ENCODE measurements around the gene TAS1R1. TPM values are rescaled to one million over a fixed set of nuclear protein-coding genes. Genes with fewer than 3 reads are reported as not detected.
"Not testable (repeated sequence)": the region's sequence is repeated elsewhere in the genome, so short reads cannot be mapped to it uniquely, and the experiment has no call there.

TAS1R1 gene
- total RNA-seq, 1 experiment from 2014 or later: not detected

DNA sequence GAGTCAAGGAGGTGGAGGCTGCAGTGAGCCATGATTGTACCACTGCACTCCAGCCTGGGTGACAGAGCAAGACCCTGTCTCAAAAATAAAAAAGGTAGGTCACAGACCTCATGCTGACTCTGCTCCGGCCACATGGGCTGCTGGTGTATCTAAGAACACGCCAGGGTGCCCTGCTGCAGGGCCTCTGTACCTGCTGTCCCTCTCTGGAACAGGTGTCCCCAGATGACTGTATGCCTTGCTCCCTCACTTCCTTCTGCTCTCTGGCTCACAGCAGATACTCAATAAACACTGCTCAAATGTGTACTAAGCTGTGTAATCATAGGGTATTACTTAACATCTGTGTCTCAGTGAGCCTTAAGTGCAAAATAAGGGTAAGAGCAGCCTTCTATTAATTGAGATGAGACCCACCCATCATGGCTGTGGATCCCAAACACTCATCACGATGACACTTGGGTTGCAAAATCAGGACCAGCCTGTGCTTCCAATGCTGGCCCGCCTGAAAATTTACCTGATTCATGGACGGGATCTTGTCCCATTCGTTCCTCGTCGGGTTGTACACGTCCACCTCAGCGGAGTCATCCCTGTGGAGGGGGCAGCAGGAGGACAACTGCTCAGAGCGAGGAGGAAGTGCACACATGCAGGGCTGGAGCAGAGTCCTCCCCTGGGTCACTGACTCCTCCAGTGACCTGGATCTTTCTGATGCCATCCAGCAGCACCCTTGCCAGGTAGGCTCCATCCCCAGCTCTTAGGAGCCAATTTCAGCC, 40.1 kb downstream of the TAS1R1 start:
- in situ Hi-C loops (cut with HindIII; ENCODE audit: low pct_unique_long_range_greater_than_20kb, low sequenced_read_pairs): no loop called here
- no peak for DNase-seq (ENCODE audit: low read depth, low spot score)

DNA sequence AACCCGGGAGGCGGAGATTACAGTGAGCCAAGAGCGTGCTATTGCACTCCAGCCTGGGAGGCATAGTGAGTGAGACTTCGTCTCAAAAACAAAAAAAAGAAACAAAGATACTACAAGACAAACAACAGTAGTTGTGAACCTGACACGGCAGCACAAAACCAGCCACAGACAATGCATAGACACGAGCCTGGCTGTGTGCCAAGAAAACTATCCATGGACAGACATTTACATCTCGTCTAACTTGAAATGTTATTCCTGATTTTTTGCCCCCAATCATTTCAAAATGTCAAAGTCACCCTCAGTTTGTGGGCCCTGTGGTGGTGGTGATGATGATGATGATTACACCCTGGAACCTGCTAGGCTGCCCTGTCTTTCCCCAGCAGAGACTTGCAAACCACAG, 41.2 kb downstream of the TAS1R1 start:
- DNase-seq (ENCODE audit: low read depth, low spot score): no peak
- in situ Hi-C loops (cut with HindIII; ENCODE audit: low pct_unique_long_range_greater_than_20kb, low sequenced_read_pairs): no loop called here

DNA sequence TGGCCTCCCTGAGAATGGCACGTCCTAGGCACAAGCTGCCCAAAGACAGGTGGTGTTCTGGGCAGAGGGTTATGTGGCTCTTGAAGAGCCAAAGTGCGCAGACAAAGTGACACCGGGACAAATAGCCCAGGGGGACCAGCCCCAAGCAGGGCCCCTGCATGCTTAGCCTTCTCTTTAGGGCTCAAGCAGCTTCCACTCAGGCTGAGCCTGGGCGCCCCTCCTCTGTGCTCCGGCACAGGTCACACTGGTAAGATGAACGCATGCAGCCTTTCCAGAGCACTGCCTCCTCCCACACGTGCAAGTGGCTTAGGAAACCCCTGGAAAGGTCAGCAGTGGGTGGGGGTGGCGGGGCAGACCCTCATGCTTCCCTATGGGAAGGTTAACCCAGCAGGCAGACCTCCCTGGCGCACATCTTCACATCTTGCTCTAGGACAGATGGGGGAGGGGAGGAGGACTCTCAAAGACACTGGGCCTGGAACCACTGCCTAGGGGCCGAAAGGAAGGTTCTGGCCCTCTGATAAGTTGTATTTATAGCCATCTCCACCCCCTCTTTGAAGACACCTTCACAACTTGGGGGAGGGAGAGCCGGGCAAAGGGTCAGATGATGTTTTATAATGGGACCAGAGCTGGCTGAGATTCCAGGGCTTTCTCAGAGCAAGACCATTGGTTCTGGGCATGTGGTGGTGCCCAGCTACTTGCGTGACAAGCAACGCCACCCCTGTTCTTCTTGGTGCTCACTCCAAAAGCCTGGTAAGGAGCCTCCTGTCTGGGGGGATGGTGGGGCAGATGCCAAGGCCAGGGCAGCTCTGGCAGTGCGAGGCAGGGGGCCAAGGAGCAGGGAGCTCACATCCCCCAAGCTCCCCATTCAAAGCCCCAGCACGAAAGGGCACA, 42.0 kb downstream of the TAS1R1 start:
- no peak for DNase-seq (ENCODE audit: low read depth, low spot score)
- in situ Hi-C loops (cut with HindIII; ENCODE audit: low pct_unique_long_range_greater_than_20kb, low sequenced_read_pairs): no loop called here

DNA sequence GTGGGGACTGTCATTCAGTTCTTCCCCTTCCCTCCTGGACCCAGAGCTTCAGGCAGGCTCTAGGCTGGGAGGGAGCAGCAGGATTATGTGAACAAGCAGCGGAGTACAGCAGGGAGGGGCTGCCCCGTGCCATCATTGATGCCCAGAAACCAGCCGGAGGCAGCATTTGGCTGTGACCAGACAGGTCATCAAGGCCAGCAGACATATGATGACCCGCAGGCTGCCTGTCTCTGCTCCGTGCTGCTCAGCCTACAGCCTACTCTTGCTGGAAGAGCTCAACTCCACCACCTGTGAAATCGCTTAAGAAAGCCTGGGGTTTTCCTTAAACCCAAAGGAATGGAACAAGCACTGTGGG, 42.6 kb downstream of the TAS1R1 start:
- in situ Hi-C loops (cut with HindIII; ENCODE audit: low pct_unique_long_range_greater_than_20kb, low sequenced_read_pairs): no loop called here
- no peak for DNase-seq (ENCODE audit: low read depth, low spot score)

DNA sequence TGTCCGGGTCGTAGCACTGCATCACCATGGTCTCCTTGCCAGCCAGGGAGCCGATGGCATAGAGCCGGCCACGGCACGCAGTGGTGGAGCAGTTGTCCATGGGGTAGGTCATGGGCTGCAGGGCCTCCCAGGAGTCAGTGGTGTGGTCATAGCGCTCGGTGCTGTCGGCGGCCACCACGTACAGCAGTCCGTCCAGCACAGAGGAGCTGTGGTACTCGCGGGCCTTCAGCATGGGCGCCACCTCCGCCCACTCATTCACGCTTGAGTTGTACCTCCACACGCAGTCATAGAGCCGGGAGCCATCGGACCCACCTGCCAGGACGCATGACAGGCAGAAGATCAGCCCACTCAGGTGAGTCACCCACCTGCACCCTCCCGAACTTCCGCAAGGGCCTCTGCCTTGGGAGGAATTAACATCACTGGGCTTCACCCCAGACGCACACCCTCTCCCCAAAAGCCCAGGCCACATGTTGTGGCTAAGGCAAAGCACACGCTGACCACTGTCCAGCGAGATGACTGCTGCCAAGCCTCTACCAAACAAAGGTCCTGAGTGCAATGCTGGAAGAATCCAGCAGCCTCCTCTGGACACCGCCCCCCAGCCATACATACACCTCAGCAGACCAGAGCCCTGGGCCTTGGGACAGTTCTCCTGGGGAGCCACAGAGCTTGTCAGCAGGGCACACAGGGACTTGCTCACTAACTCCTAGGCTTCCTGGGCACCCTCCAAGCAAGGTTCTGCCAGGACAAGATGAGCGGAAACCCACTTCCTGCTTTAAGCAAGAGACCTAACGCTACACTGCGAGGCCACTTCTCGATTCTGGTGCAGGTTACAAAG, 44.3 kb downstream of the TAS1R1 start:
- in situ Hi-C loops (cut with HindIII; ENCODE audit: low pct_unique_long_range_greater_than_20kb, low sequenced_read_pairs): no loop called here
- no peak for DNase-seq (ENCODE audit: low read depth, low spot score)

DNA sequence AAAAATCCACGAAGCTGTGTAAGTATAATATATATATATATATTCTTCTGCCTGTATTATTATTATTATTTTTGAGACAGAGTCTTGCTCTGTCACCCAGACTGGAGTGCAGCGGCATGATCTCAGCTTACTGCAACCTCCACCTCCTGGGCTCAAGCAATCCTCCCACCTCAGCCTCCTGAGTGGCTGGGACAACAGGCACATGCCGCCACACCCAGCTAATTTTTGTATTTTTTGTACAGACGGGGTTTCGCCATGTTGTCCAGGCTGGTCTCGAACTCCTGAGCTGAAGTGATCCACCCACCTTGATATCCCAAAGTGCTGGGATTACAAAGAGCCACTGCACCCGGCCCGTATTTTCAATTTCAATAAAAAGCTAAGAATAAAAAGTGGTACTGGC, 44.9 kb downstream of the TAS1R1 start:
- DNase-seq (ENCODE audit: low read depth, low spot score); in situ Hi-C loops (cut with HindIII; ENCODE audit: low pct_unique_long_range_greater_than_20kb, low sequenced_read_pairs): not testable (repeated sequence)

DNA sequence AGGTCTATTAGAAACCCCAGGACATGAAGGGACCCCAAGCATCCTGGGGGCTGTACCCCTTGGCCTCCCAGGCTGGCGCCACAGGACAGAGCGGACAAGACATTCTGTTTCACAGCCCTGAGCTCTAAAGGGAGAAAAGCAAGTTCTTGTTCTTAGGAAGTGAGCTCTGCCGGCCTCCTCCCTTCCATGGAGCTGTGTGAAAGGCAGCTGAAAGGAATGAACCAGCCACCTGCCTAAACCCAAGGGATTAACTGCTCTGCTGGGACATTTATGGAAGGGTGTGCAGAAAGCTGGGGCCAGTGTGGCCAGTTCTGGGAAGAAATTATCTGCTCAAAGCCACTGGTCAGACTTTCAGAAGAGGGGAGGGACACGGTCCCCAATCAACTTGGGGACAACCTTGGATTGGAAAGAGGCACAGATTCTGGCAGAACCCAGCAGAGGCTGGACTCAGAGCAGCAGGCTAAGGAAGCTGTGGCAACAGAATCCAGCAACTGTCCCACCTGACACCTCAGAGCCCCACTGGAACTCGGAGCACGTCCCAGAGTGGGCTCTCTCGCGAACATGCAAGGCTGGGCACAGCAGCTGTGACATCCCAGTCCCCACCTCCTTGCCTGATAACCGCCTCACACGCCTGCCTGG, 45.4 kb downstream of the TAS1R1 start:
- in situ Hi-C loops (cut with HindIII; ENCODE audit: low pct_unique_long_range_greater_than_20kb, low sequenced_read_pairs): no loop called here
- DNase-seq (ENCODE audit: low read depth, low spot score): no peak

DNA sequence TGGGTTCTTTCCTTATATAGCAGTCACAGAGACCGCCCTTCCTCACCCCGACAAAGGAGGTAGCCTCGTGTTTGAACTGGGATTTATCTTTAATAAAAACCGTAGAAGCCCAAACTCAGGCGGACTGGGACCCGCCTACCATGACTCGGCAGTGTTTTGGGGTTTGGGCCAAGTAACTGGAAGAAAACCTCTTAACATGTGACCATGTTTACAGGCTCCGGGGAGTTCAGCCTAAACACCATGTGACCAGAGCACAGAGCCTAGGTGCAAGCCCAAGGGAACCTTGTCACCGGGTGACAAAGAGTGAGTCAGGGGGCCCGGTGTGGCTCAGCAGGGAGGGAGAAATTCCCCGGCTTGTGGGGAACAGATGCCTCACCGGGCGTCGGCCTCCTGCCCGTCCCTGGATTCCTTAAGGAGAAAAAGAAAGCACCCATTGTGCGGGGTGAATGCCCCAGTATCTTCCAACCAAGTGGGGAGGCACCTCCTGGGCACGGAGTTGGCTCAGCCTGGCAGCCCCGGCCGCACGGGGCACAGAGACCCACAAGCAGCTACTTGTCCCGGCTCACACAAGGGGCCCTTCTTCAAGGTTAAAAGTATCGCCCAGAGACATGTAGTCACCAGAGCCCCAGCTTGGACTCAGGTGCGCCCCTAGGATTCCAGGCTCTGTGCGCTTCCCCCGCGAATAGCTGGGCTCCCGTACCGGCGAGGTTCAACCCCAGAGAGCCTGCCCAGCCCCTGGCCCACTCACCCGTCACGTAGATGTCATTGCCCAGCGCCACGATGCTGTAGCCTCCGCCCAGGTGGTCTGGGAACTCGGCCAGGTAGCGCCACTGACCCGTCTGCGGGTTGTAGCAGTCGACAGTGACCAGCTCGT, 46.2 kb downstream of the TAS1R1 start:
- in situ Hi-C loops (cut with HindIII; ENCODE audit: low pct_unique_long_range_greater_than_20kb, low sequenced_read_pairs): no loop called here
- DNase-seq (ENCODE audit: low read depth, low spot score): peak; percentile 72

DNA sequence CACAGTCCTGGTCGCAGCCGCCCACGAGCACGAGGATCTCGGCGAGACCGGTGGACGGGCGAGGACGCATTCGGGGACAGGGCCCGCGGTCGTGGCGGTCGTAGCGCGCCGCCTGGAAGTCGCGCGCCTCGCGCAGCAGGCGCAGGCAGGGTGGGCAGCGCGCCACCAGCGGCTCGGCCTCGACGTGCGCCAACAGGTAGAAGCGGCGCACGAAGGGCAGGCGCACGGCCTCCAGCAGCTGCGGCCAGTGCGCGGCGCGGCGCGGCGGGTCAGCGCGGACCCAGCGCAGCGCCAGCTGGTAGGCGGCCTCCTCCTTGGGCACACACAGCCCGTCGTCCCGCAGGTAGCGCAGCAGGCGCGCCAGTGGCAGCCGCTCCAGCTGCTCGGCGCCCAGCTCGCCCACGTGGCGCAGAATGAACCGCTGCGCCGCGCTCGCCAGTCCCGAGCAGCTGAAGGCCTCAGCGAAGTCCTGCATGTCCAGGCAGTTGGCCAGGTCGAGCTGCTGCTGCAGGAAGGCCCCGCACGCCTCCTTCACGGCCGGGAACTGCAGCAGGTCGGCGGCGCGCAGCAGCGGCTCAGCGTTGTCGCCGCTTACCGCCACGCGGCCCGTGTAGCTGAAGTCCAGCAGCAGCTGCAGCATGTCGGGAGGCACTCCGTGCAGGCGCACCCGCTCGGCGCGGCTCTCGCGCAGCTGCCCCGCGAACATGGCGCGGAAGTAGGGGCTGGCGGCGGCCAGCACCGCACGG, 47.0 kb downstream of the TAS1R1 start:
- in situ Hi-C loops (cut with HindIII; ENCODE audit: low pct_unique_long_range_greater_than_20kb, low sequenced_read_pairs): no loop called here
- no peak for DNase-seq (ENCODE audit: low read depth, low spot score)

DNA sequence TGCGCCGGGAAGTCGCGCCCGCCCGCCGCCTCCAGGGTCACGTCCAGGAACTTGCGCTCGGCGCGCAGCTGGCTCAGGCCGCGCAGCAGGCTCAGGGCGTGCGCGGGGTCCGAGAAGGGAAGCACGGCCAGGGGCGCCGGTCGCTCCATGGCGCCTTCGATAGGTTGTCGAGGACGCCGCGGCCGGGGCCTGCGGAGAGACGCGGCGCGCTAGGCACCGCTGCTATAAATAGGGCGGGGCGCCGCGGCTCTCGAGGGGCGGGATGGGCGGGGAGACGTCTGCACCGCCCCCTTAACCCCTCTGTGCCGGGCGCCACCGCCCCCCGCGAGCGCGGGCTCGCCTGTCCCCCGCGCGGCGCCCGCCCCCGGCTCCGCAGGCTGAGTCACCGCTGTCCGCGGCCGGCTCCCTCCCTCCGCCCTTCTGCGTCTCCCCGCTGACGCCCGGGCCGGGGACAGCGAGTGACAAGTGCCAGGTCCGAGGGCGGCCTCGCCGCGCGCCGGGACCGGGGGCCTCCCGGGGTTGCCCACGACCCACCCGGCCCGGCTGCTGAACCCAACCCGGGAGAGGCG, 47.6 kb downstream of the TAS1R1 start, which contains the start of gene KLHL21:
Gene KLHL21, minus strand, starts transcription at position 201 of the 569 bp plus-strand sequence. Its CDS starts 52 bp downstream, at position 149.
- peak; percentile 86 for DNase-seq (ENCODE audit: low read depth, low spot score)
- in situ Hi-C loops (cut with HindIII; ENCODE audit: low pct_unique_long_range_greater_than_20kb, low sequenced_read_pairs): no loop called here

DNA sequence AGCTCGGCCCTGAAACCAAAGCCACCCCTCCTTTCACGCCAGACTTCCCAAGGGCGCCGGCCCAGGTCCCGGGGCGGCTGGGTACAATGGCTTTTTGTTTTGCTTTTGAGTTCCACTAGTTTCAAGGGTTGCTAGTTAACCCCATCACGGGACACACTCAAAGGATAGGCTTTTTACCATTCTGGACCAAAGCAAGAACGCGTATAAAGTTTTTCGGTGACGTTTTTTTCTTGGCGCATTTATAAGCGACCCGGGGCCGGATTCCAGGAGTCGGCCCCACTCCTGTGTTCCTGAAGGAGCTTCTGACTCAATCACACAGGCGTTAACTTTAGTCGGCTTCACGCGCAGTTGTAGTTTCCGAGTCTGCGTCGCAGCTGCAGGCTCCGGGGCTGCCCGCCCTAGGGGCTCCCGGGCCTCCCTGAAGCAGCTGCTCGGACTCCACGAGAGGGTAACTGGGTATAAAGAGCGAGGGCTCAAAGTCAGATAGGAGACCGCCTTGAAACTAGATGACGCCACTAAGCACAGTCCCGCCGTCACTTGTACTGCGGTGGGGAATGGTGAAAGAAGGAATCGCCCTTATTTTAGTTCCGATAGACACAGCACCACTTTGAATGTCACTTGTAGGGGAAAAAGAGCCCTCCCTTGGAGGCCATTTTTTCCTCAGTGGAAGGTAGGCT, 48.3 kb downstream of the TAS1R1 start:
- peak; percentile 98 for DNase-seq (ENCODE audit: low read depth, low spot score)
- in situ Hi-C loops (cut with HindIII; ENCODE audit: low pct_unique_long_range_greater_than_20kb, low sequenced_read_pairs): no loop called here

DNA sequence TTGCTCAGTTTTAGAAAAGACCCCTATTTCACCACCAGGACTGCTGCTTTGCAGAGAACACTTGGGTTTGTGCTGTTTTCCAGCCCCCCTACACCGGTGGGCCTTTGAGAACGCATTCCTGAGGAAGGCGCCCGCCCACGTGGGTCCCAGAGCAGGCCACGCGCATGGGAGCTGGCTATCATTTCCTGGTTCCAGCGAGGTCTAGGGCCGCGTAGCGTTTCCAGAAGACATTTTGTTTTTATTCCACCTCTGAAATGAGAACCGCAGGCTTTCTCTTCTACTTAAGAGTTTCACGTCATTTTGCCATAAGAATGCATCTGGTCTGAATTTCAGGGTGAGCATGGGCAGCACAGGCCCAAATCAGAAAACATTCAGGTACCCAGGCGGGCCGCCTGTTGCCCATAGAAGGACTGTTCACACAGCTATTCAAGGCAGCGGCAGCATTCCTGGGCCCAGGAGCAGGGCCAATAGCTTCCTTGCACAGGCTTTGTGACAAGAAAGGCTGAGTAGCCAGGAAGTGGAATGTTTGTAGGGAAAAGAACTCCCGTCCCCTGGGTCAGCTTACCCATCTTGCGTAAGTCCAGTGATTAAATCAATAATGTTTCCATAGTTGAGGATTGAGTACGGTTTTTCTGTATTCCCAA, 48.9 kb downstream of the TAS1R1 start:
- peak; percentile 65 for DNase-seq (ENCODE audit: low read depth, low spot score)
- in situ Hi-C loops (cut with HindIII; ENCODE audit: low pct_unique_long_range_greater_than_20kb, low sequenced_read_pairs): no loop called here

DNA sequence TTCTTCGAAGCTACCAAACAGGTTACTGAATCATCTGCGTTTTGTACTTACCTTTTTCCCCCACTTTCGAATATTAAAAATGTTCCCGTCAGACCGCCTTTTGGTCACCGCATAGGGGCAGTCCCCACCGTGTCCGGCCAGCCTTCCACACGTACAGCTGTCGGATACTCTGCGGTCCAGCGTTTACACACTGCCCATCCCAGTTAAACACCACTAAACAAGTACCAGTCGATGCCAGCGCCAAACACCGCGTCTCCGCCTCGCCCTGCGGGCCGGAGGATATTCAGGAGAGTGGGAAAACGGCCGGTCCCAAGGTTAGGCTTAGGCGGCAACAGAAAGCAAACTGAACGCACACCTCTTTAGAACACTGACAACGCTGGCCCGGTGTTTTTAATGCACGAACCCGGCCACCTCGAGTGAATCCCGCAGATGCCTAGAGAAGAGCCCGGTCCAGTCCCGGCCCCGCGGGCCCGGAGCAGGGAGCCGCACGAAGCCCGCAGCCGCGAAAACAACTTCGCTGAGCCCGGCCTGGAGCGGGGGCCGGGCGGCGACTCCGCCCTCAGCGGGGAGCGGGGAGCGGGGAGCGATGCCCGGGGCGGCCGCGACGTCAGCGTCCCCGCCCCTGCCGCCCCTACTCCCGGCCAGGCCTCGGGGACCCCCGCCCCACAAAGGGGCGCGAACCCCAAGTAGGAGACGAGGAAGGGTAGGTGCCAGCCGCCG, 57.7 kb downstream of the TAS1R1 start:
- DNase-seq (ENCODE audit: low read depth, low spot score): peak; percentile 35
- in situ Hi-C loops (cut with HindIII; ENCODE audit: low pct_unique_long_range_greater_than_20kb, low sequenced_read_pairs): no loop called here

DNA sequence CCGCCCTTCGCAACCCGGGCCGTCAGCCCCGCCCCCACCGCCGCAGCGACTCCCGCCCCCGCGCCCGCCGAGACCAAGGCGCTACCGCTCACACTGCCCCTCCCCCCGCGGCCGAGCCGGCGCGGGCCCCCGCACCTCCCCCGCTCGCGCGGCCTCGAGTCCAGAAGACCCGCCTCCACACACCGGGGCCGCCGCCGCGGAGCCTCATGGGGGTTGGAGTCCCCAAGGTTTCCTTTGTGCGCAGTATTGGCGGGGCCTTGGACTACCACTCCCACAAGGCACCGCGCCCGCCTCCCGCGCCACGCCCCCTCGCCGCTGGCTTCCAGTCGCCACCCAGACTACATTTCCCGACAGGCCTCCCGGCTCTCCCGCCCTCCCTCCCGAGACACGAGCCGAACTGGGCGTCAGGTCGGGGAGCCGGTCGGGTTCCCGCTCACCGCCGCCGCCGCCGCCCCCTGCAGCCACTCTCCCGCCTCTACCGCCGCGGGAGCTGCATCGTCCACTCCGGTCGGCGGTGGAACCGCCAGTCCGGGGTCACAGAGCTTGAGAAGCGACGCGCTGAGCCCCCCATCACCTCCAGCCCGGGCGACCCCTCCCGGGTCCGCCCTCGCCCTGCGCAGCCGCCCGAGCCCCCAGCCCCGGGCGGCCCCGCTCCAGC, 58.4 kb downstream of the TAS1R1 start, which contains the start of gene PHF13:
Gene PHF13, plus strand, starts transcription at position 371 of the 658 bp plus-strand sequence. CDS start 336 bp downstream, outside the sequence.
- peak; percentile 97 for DNase-seq (ENCODE audit: low read depth, low spot score)
- in situ Hi-C loops (cut with HindIII; ENCODE audit: low pct_unique_long_range_greater_than_20kb, low sequenced_read_pairs): no loop called here
